Cardiac fibroblast (primary cell): ENCODE measurements around the gene MGP.

Experiments used
- DNase-seq, 2 donors: peaks; one replicate each; pipeline versions ENCODE4 v3.0.0 to v3.0.0-alpha.2; 2010; ENCODE audit warnings: low read depth in 2 of 2
- H3K4me3 ChIP-seq, 2 donors: replicated peaks in 1 of 2; 1 replicate in 1 of 2; 2 replicates in 1 of 2; pipeline ENCODE4 v1.5.1; 2011; ENCODE audit warnings: low read depth in 2 of 2, low read length in 2 of 2, mild to moderate bottlenecking in 2 of 2, moderate library complexity in 1 of 2
- CTCF ChIP-seq: IDR thresholded peaks from one replicate; pipeline ENCODE4 v1.5.1; 2011; ENCODE audit warnings: low read depth, mild to moderate bottlenecking, low read length, inconsistent platforms

The MGP gene

GRCh38 chr12:14904854-14905253, 19.2 kb upstream of the MGP start:
- no peak for TF ChIP-seq CTCF
- no peak for DNase-seq
- H3K4me3 ChIP-seq = no peak overlapping the region

- no peak overlapping the region for H3K4me3 ChIP-seq
- no peak for TF ChIP-seq CTCF
- DNase-seq = no peak
Observed at GRCh38 chr12:14903386-14904098, 17.9 kb upstream of the MGP start.

DNA sequence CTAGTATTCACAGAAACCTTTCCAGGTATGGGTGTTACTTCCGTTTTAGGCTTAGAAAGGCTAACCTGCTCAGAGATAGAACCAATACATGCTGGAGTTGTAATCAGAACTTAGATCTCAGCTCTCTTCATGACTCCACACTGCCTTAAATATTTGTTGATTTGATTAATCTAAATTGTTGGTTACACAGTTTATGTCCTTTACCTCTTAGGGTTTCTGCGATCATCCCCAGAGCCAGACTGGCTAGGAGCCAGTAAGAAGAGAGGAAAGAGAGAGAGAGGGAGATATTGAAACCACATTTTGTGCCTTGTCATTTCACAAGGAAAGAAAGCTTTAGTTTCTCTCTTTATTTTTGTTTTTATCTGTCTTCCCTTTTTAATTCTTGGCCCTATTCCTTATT, 16.8 kb upstream of the MGP start:
- no peak overlapping the region for H3K4me3 ChIP-seq
- DNase-seq = peak; percentile 49 to 54
- TF ChIP-seq CTCF = no peak

DNA sequence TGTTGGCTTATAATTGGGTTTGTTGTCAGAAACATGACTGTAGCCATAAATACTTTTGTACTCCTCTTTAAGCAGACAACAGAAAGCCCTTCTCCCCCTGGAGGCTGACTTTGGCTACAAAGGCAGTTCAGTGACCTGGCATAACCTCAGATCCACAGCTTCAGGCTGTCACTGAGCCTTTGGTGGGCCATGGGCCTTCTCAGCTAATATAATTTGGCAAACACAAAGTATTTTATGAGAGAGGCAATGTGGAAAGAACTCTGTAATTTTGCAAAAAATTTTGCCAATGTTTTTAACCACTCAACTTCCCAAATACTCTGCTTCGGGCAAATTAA, 15.5 kb upstream of the MGP start:
- peak; percentile 1 for TF ChIP-seq CTCF
- no peak overlapping the region for H3K4me3 ChIP-seq
- DNase-seq = peak in 1 of 2 donors; percentile 29

GRCh38 chr12:14900521-14901227, 15.0 kb upstream of the MGP start:
- H3K4me3 ChIP-seq = no peak overlapping the region
- DNase-seq = no peak
- TF ChIP-seq CTCF = peak; percentile 0

DNA sequence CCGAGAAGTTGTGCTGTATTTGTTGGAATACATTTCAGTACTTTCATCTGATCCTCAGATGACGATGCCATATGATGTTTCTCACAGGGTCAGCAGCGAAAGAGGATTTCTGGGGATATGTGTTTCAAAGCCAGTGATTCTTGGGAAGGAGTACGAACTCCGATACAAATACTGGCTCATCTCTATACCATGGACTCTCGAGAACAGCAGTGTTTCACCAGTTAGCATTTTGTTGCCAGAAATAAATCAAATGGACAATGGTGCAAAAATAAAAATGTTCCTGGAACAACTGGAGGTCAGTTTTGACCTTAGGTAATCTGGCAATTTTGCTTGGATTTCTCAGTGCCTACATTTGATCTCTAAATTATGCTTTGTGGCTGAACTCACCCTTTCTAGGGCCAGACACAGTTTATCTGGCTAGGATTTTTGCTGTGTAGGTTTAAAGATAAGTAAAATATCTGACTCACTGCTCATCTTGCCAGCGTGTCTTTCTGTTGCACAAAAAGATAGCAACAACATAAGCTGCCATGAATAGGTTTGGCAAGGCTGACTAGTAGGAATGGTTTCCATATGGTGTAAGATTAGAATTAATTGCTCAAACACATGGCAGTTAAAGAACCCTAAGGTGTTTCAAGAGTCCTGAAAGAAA, 11.0 kb upstream of the MGP start:
- peak; percentile 70 to 92 for DNase-seq
- no peak for TF ChIP-seq CTCF
- no peak overlapping the region for H3K4me3 ChIP-seq
